ENCODE results near the gene LAMB1.

The LAMB1 gene

DNA sequence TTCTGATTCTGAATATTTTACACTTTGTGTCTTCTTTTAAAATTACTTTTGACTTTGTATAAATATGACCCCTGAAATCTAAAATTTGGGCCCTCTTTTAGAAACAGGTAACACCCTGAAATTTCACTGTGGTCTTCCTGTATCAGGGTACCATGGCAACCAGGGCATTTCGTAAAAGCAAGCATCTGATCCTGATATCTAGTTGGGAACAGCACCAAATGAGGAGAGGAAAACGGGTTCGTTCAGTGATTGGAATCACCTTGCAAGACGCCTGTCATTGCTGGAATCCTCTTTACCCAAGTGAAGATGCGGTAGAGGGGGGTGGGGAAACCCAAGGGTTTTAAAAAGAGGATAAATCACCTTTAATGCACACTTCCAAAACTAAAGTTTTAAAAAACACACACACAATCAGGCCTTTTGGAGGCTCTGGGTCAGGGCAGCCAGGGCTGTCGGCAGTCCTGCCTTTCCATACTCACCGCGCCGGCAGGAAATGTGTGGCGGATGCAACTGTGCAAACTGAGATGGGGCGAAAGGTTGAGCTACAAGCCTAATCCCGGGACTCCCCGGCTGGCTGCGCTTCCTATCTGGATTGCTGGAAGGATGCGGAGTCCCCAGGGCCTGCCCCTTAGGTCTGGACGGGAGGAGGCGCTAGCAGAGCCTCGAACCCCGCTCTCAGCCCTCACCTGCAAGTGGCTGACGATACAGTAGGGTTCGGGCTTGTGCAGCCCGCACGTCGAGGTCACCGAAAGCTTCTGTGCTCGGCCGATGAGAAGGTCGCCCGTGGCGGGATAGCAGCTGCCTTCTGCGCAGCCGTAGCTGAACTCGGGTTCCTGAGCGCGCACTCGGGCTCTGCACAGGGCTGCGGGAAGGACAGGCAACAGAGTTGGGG is 1.8 kb downstream of the LAMB1 start:
- Histone ChIP-seq H3K9ac (ENCODE audit: low read length) (no peak overlapping the region), H3K9me2 (ENCODE audit: low read depth, low read length) (no peaks in the 10 kb centered on the region), H2AFZ (ENCODE audit: low read length) (no peak overlapping the region), H3K4me1 (ENCODE audit: insufficient read depth, low read length, severe bottlenecking) (no peaks in the 10 kb centered on the region), H3K9me3 (ENCODE audit: low read length) (no peaks in the 10 kb centered on the region), H3K4me3 (ENCODE audit: low read depth, low read length, poor library complexity, severe bottlenecking) (no peak overlapping the region), H3F3A (ENCODE audit: insufficient read depth, low read length) (no peaks in the 10 kb centered on the region), H3K79me2 (ENCODE audit: insufficient read depth, low read length) (no peaks in the 10 kb centered on the region), H3K27ac (ENCODE audit: low read depth, low read length, poor library complexity, severe bottlenecking) (no peak overlapping the region), H3K27me3 (ENCODE audit: insufficient read depth, low read length) (peaks cover 3% of the 10 kb centered on the region; the same call in 1 of the 2 replicates), H3K4me2 (ENCODE audit: low read length) (no peak overlapping the region), H4K20me1 (ENCODE audit: insufficient read depth, low read length) (no peaks in the 10 kb centered on the region), H3K36me3 (ENCODE audit: insufficient read depth, low read length) (no peaks in the 10 kb centered on the region)
- TF ChIP-seq, protein P1, sequence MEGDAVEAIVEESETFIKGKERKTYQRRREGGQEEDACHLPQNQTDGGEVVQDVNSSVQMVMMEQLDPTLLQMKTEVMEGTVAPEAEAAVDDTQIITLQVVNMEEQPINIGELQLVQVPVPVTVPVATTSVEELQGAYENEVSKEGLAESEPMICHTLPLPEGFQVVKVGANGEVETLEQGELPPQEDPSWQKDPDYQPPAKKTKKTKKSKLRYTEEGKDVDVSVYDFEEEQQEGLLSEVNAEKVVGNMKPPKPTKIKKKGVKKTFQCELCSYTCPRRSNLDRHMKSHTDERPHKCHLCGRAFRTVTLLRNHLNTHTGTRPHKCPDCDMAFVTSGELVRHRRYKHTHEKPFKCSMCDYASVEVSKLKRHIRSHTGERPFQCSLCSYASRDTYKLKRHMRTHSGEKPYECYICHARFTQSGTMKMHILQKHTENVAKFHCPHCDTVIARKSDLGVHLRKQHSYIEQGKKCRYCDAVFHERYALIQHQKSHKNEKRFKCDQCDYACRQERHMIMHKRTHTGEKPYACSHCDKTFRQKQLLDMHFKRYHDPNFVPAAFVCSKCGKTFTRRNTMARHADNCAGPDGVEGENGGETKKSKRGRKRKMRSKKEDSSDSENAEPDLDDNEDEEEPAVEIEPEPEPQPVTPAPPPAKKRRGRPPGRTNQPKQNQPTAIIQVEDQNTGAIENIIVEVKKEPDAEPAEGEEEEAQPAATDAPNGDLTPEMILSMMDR (IDR thresholded peaks at IDR 0.05; ENCODE audit: low read length), result no peak
- no peak for TF ChIP-seq EZH2 (IDR thresholded peaks at IDR 0.05; ENCODE audit: borderline replicate concordance, low read length)

DNA sequence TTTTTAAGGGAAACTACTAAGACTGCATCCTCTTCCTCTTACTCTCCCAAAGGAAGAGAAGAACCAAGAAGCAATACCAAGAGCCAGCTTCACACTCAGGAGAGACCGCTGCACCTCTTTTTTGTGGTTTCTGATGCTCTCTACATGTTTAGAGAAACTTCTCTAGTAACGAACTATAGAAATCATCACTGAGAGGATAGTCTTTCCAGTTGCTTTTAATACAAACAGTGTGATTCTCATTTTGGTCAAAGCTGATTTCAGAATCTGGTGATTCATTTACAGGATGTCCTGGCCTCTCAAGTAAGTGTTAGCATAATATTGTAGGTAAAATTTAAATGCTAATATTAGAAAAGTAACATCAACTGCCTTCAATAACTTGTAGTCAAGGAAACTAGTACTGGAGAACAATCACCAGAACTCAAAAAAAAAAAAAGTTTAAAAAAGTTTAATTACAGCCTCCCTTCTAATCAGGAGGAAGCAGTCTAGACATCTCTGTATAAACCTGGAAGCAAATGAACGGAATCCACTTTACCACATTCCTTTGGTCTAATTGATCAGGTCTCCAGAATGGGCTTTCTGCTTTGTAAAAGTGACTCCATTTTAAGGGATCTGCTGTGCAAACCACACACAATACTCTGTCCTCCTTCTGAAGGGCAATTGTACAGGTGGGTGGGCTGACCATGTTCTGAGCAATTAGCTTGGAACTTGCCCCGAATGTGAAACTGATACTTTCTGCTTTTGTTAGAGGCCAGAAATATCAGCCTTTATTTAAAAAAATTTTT is 3.0 kb downstream of the LAMB1 start:
- Histone ChIP-seq H3K36me3 (ENCODE audit: insufficient read depth, low read length) (no peaks in the 10 kb centered on the region), H3K4me2 (ENCODE audit: low read length) (no peak overlapping the region), H3K27ac (ENCODE audit: low read depth, low read length, poor library complexity, severe bottlenecking) (no peak overlapping the region), H3F3A (ENCODE audit: insufficient read depth, low read length) (no peaks in the 10 kb centered on the region), H3K9ac (ENCODE audit: low read length) (no peak overlapping the region), H3K4me1 (ENCODE audit: insufficient read depth, low read length, severe bottlenecking) (no peaks in the 10 kb centered on the region), H3K27me3 (ENCODE audit: insufficient read depth, low read length) (peaks cover 3% of the 10 kb centered on the region; the same call in 1 of the 2 replicates), H3K79me2 (ENCODE audit: insufficient read depth, low read length) (no peaks in the 10 kb centered on the region), H2AFZ (ENCODE audit: low read length) (no peak overlapping the region), H3K4me3 (ENCODE audit: low read depth, low read length, poor library complexity, severe bottlenecking) (no peak overlapping the region), H4K20me1 (ENCODE audit: insufficient read depth, low read length) (no peaks in the 10 kb centered on the region), H3K9me3 (ENCODE audit: low read length) (no peaks in the 10 kb centered on the region), H3K9me2 (ENCODE audit: low read depth, low read length) (no peaks in the 10 kb centered on the region)
- no peak for TF ChIP-seq EZH2 (IDR thresholded peaks at IDR 0.05; ENCODE audit: borderline replicate concordance, low read length)
- TF ChIP-seq, protein P1 (IDR thresholded peaks at IDR 0.05; ENCODE audit: low read length), result no peak

DNA sequence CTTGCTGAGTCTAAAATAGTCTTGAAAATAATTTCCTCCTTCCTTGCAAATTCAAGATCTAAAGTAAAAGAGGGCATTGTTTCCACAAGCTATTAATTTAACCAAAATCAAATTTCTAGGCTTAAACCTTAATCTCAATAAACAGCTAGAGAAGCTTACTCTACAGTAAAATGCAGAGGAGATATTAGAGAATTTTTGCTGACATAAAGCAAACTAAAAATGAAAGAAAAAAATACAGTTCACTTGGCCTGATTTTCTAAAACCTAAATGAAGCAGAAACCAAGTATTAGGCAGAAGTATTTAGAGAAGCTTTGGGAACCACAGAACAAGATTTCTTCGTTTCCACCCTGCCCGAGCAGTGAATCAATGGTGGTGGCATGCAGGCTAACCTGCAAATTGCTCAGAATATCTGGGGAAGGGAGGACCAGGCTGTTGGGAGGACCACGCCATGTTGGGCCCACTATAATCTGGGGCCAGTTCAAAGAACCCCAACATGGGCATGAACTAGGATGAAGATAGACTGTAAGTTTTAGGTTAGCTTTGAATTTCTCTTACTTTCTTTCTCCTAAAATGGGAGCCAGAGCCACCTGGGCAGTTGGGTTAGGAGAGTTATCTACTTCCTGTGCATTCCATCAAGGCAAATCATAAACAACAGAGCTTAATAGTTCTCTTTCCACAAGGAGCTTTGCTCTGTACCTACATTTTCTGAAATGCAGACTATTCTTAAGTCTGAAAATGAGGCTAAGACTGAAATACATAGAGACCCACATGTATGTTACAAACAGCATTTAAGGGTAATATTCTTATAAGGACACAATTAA is 4.1 kb downstream of the LAMB1 start:
- Histone ChIP-seq H3F3A (ENCODE audit: insufficient read depth, low read length) (no peaks in the 10 kb centered on the region), H3K9me2 (ENCODE audit: low read depth, low read length) (no peaks in the 10 kb centered on the region), H3K4me3 (ENCODE audit: low read depth, low read length, poor library complexity, severe bottlenecking) (no peak overlapping the region), H3K9ac (ENCODE audit: low read length) (no peak overlapping the region), H3K27ac (ENCODE audit: low read depth, low read length, poor library complexity, severe bottlenecking) (no peak overlapping the region), H3K9me3 (ENCODE audit: low read length) (no peaks in the 10 kb centered on the region), H4K20me1 (ENCODE audit: insufficient read depth, low read length) (no peaks in the 10 kb centered on the region), H3K36me3 (ENCODE audit: insufficient read depth, low read length) (no peaks in the 10 kb centered on the region), H3K4me1 (ENCODE audit: insufficient read depth, low read length, severe bottlenecking) (no peaks in the 10 kb centered on the region), H3K27me3 (ENCODE audit: insufficient read depth, low read length) (peaks cover 3% of the 10 kb centered on the region; the same call in 1 of the 2 replicates), H3K79me2 (ENCODE audit: insufficient read depth, low read length) (no peaks in the 10 kb centered on the region), H3K4me2 (ENCODE audit: low read length) (no peak overlapping the region), H2AFZ (ENCODE audit: low read length) (no peak overlapping the region)
- TF ChIP-seq, protein P1 (IDR thresholded peaks at IDR 0.05; ENCODE audit: low read length), result no peak
- TF ChIP-seq EZH2 (IDR thresholded peaks at IDR 0.05; ENCODE audit: borderline replicate concordance, low read length), result no peak
